Tibial nerve (tissue), 3 donors: ENCODE data around the gene PHACTR1.

ENCODE experiments used
- POLR2A ChIP-seq, 2 donors: fragments of 450-650 bp; IDR thresholded peaks; one replicate each; pipeline ENCODE4 v1.6.1; 2017; ENCODE audit warnings: antibody characterized with exemption in 2 of 2, mild to moderate bottlenecking in 2 of 2, moderate library complexity in 2 of 2
- TF ChIP-seq, protein P1 (sequence below), 5 experiments: fragments of 200-600 bp in 3 of 5; fragments of 450-650 bp in 2 of 5; sonication (generic) in 3 of 5; IDR thresholded peaks; one replicate each; pipeline ENCODE4 v1.5.1; 2016 to 2019; ENCODE audit warnings: antibody characterized with exemption in 5 of 5, mild to moderate bottlenecking in 3 of 5, moderate library complexity in 2 of 5

DNA sequence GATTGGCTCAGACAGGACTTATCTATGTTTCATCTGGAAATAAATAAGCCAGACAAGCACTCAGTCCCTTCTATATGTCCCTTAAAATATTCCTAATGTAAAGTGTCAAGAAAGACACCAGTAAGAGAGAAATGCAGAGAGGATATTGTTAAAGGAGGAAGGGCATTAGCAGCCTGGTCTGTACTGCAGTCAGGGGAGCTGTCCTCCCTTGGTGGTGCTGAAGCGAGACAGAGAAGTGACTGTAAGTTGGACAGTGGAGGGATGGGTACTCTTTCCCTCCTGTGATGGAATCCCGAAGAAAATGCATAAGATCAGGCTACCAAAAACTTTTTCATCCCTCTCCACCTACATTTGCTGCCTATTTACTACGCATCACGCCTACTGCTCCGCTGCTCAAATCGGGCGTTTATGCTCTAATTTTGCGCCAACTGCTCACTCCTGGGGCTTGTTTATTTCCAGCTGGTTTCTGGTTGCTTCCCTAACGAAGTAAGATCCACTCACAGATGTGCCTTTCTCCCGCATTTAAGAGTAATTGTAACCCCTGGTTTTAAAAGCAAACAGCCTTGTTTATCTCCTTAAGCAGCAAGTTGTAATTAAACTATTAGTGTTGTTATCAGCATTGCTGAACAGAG is 35.2 kb downstream of the PHACTR1 start:
- TF ChIP-seq, protein P1, sequence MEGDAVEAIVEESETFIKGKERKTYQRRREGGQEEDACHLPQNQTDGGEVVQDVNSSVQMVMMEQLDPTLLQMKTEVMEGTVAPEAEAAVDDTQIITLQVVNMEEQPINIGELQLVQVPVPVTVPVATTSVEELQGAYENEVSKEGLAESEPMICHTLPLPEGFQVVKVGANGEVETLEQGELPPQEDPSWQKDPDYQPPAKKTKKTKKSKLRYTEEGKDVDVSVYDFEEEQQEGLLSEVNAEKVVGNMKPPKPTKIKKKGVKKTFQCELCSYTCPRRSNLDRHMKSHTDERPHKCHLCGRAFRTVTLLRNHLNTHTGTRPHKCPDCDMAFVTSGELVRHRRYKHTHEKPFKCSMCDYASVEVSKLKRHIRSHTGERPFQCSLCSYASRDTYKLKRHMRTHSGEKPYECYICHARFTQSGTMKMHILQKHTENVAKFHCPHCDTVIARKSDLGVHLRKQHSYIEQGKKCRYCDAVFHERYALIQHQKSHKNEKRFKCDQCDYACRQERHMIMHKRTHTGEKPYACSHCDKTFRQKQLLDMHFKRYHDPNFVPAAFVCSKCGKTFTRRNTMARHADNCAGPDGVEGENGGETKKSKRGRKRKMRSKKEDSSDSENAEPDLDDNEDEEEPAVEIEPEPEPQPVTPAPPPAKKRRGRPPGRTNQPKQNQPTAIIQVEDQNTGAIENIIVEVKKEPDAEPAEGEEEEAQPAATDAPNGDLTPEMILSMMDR (IDR thresholded peaks at IDR 0.05): no peak
- no peak for TF ChIP-seq POLR2A (IDR thresholded peaks at IDR 0.05)
